BE2C (cell line): ENCODE measurements around the gene SH3BP5.

Experiments used
- DNase-seq: peaks from one replicate; pipeline ENCODE4 v3.0.0-alpha.2; 2020
- H3K27me3 ChIP-seq: fragments of 250-450 bp; sonication (Bioruptor Pico); 2 replicates; pipeline ENCODE4 v1.5.1; 2020; ENCODE audit warnings: mild to moderate bottlenecking
- H3K36me3 ChIP-seq: fragments of 250-450 bp; sonication (Bioruptor Pico); 2 replicates; pipeline ENCODE4 v1.5.1; 2020; ENCODE audit warnings: mild to moderate bottlenecking
- H3K4me1 ChIP-seq: fragments of 250-450 bp; sonication (Bioruptor Pico); 2 replicates; pipeline ENCODE4 v1.5.1; 2020
- H3K4me3 ChIP-seq: 2 replicates; pipeline ENCODE4 v1.5.1; 2011; ENCODE audit warnings: low read depth, low read length
- H3K9me3 ChIP-seq: fragments of 250-450 bp; sonication (Bioruptor Pico); 2 replicates; pipeline ENCODE4 v1.5.1; 2020
- TF ChIP-seq, protein P1 (sequence below): IDR thresholded peaks from 2 replicates; pipeline ENCODE4 v1.5.1; 2012; ENCODE audit warnings: mild to moderate bottlenecking, low read depth, low read length

Gene SH3BP5

DNA sequence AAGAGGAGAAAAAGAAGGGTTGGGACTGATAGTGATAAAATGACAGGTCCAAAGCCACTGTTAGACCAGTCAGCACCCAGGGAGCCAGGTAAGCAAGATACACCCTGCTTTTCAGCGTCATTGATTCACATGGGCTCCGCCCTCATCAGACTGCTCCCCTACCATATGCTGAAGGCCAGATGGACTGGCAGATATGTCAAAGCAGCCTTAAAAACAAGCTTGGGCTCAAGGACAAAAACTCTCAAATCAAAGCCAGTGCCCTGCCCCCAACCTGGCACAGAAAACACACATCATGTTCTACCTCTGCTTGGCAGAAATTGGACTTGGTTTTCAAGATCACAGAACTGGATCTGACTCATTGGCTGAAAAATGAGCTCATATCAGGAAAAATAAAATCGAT is 33.4 kb downstream of the SH3BP5 start:
- no peak for DNase-seq
- Histone ChIP-seq H3K4me3 (no peak overlapping the region), H3K27me3 (no peaks in the 10 kb centered on the region), H3K9me3 (no peaks in the 10 kb centered on the region), H3K4me1 (no peaks in the 10 kb centered on the region), H3K36me3 (no peaks in the 10 kb centered on the region)
- TF ChIP-seq, protein P1, sequence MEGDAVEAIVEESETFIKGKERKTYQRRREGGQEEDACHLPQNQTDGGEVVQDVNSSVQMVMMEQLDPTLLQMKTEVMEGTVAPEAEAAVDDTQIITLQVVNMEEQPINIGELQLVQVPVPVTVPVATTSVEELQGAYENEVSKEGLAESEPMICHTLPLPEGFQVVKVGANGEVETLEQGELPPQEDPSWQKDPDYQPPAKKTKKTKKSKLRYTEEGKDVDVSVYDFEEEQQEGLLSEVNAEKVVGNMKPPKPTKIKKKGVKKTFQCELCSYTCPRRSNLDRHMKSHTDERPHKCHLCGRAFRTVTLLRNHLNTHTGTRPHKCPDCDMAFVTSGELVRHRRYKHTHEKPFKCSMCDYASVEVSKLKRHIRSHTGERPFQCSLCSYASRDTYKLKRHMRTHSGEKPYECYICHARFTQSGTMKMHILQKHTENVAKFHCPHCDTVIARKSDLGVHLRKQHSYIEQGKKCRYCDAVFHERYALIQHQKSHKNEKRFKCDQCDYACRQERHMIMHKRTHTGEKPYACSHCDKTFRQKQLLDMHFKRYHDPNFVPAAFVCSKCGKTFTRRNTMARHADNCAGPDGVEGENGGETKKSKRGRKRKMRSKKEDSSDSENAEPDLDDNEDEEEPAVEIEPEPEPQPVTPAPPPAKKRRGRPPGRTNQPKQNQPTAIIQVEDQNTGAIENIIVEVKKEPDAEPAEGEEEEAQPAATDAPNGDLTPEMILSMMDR = no peak

DNA sequence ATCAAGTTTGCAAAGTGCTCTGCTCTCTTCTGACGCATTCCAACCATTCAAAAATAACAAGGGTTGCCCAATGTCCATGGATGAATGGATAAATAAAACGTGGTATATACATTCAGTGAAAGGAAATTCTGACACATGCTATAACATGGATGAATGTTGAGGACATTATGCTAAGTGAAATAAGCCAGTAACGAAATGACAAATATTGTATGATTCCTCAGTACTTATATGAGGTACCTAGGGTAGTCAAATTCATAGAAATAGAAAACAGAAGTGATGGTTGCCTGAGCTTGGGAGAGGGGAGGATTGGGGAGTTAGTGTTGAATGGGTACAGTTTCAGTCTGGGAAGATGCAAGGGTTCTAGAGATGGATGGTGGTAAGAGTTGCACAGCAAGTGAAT is 33.9 kb downstream of the SH3BP5 start:
- Histone ChIP-seq H3K4me1 (no peaks in the 10 kb centered on the region), H3K27me3 (no peaks in the 10 kb centered on the region), H3K36me3 (no peaks in the 10 kb centered on the region), H3K9me3 (no peaks in the 10 kb centered on the region), H3K4me3 (no peak overlapping the region)
- TF ChIP-seq, protein P1 = no peak
- DNase-seq = no peak

DNA sequence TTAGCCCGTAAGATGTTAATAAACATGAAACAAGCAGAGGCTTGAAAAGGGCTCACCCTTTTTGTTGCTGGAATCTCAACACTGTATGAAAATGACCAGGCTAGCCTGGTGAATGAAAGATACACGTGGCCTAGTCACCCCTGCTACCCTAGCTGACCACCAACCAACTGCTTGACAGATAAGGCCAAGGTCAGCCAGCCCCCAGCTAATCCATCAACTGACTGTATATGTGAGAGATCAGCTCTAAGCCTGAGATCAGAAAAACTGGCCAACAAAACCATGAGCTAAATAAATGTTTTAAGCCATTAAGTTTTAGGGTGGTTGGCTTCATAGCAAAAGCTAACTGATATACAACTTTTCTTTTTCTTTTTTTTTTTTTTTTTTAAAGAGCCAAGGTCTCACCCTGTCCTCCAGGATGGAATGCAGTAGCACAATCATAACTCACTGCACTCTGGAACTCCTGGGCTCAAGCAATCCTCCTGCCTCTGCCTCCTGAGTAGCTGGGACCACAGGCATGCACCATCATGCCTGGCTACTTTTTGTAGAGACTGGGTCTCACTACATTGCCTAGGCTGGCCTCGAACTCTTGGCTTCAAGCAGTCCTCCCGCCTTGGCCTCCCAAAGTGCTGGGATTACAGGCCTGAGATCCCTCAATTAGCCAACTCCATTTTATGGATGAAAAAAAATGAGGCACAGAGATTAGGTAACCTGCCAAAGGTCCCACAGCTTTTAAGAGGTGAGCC is 34.6 kb downstream of the SH3BP5 start:
- no peaks in the 10 kb centered on the region for H3K27me3 ChIP-seq
- DNase-seq = no peak
- H3K4me1 ChIP-seq = no peaks in the 10 kb centered on the region
- no peaks in the 10 kb centered on the region for H3K9me3 ChIP-seq
- TF ChIP-seq, protein P1 = no peak
- H3K36me3 ChIP-seq = no peaks in the 10 kb centered on the region
- H3K4me3 ChIP-seq = no peak overlapping the region

DNA sequence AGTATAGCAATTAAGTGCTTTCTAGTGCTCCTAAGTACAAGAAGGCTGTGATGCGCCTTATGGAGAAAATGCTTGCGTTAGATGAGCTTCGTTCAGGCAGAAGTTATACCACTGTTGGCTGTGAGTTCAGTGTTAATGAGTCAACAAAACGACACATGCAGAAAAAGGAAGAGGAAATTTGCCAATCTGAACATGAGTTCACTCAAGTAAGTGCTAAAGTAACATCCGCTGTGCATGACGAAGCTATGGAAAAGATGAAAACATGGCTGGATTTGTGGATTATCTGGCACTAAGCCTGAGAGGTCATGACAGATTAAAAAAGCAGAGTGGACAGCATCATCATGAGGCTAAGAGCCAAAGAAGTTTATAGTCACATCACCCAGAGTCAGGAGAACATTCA is 36.9 kb downstream of the SH3BP5 start:
- H3K36me3 ChIP-seq = no peaks in the 10 kb centered on the region
- TF ChIP-seq, protein P1 = no peak
- H3K9me3 ChIP-seq = no peaks in the 10 kb centered on the region
- no peaks in the 10 kb centered on the region for H3K27me3 ChIP-seq
- DNase-seq = no peak
- H3K4me1 ChIP-seq = no peaks in the 10 kb centered on the region
- H3K4me3 ChIP-seq = no peak overlapping the region

DNA sequence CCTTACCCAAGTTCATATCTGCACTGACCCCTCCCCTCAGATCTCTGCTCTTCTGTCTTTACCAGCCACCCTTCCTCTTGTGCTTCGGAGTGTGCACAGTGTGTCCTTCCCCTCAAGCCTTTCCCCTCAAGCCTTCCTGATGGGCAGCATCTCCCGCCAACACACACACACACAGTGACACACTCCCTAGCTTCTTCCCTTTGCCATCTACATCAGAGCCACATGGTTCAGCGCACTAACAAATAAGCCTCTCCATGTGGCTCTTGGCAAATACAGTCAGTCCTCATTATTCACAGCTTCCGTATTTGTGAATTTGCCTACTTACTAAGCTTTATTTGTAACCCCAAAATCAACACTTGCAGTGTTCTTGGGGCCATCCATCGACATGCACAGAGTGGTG is 37.5 kb downstream of the SH3BP5 start:
- TF ChIP-seq, protein P1 = no peak
- no peaks in the 10 kb centered on the region for H3K9me3 ChIP-seq
- H3K36me3 ChIP-seq = no peaks in the 10 kb centered on the region
- H3K4me3 ChIP-seq = no peak overlapping the region
- no peak for DNase-seq
- no peaks in the 10 kb centered on the region for H3K4me1 ChIP-seq
- H3K27me3 ChIP-seq = no peaks in the 10 kb centered on the region

DNA sequence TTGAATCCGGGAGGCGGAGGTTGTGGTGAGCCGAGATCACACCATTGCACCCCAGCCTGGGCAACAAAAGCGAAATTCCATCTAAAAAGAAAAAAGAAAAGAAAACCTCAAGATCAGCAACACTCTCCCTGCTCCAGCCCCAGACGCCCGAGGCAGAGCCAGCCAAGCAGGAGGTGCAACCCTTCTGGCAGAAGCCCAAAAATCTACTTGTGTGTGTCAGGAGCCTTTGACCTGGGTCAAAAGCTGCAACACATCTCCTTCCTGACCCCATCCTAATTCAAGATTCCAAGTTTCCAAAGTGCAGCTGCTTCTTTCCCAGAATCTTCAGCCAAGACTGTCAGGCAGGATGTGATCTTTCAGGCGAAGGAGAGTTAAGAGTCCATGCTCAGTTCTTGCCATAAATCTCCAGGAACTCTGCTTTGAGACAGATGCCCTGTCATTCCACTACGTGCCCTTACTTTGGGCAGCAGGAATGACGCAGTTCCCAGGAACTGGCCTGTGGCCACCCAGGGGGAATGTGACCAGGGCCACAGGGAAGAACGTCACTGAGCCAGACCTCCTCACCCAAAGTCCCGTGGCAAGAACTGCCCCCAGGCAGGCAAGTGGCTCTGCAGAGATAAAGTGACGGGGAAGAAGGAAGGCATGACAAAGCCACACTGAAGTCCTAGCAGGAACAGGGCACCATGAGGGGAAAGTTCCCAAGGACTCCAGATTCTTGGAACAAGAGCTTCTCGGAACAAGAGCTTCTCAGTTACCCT is 39.4 kb downstream of the SH3BP5 start:
- TF ChIP-seq, protein P1 = no peak
- H3K4me3 ChIP-seq = no peak overlapping the region
- no peak for DNase-seq
- no peaks in the 10 kb centered on the region for H3K4me1 ChIP-seq
- no peaks in the 10 kb centered on the region for H3K36me3 ChIP-seq
- no peaks in the 10 kb centered on the region for H3K27me3 ChIP-seq
- no peaks in the 10 kb centered on the region for H3K9me3 ChIP-seq
